Measurements from ENCODE around the gene MAPK8.

Gene MAPK8

DNA sequence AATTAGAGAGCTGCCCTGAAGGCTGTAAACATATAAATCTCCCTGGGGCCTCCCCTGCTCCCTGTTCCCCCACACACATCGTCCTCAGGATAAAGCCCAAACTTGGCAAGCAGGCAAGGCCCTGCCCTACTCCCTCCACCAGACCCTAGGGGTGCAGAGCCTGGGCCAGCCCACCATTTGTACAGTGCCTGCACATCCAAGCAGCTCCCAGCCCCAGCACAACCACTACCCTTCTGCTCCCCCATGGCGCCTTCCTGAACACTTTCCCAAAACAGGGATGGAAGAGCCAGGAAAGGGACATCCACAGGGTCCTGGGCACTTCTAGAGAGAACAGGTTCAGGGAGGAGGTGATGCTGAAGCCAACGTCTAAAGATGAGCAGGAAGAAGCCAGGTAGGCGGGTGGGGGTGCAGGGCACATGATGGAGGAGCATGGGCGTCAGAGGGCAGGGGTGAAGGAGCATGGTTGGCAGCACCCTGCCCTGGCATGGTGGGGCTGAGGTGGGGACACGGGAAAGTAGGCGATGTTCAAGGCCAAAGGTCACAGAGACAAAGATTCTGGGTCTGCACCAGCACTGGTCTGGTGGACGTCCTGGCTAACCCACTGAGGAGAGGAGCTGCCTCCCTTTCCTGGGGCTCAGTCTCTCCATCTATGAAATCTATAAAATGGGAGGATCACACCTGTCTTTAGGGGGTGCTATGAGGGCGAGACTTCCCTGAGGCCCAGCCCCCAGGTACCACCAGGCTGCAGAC lies 157.8 kb downstream of the MAPK8 start:
- TF ChIP-seq, protein P1, sequence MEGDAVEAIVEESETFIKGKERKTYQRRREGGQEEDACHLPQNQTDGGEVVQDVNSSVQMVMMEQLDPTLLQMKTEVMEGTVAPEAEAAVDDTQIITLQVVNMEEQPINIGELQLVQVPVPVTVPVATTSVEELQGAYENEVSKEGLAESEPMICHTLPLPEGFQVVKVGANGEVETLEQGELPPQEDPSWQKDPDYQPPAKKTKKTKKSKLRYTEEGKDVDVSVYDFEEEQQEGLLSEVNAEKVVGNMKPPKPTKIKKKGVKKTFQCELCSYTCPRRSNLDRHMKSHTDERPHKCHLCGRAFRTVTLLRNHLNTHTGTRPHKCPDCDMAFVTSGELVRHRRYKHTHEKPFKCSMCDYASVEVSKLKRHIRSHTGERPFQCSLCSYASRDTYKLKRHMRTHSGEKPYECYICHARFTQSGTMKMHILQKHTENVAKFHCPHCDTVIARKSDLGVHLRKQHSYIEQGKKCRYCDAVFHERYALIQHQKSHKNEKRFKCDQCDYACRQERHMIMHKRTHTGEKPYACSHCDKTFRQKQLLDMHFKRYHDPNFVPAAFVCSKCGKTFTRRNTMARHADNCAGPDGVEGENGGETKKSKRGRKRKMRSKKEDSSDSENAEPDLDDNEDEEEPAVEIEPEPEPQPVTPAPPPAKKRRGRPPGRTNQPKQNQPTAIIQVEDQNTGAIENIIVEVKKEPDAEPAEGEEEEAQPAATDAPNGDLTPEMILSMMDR (conservative IDR thresholded peaks at IDR 0.05; ENCODE audit: low read depth, low read length) = no peak
- Histone ChIP-seq H3K4me1 (ENCODE audit: low read depth, poor library complexity, severe bottlenecking) (no peaks in the 10 kb centered on the region), H3K79me2 (ENCODE audit: insufficient read depth, low read depth) (no peaks in the 10 kb centered on the region), H4K20me1 (ENCODE audit: insufficient read depth) (no peaks in the 10 kb centered on the region), H3K27ac (no peak overlapping the region), H3K36me3 (ENCODE audit: insufficient read depth) (no peaks in the 10 kb centered on the region), H3K27me3 (ENCODE audit: insufficient read depth, low read depth) (no peaks in the 10 kb centered on the region), H2AFZ (ENCODE audit: low read depth) (no peak overlapping the region), H3K4me2 (no peak overlapping the region), H3K4me3 (IDR thresholded peaks at IDR 0.05; ENCODE audit: insufficient read depth, low read depth, low read length) (no peak overlapping the region), H3K9ac (no peak overlapping the region)

DNA sequence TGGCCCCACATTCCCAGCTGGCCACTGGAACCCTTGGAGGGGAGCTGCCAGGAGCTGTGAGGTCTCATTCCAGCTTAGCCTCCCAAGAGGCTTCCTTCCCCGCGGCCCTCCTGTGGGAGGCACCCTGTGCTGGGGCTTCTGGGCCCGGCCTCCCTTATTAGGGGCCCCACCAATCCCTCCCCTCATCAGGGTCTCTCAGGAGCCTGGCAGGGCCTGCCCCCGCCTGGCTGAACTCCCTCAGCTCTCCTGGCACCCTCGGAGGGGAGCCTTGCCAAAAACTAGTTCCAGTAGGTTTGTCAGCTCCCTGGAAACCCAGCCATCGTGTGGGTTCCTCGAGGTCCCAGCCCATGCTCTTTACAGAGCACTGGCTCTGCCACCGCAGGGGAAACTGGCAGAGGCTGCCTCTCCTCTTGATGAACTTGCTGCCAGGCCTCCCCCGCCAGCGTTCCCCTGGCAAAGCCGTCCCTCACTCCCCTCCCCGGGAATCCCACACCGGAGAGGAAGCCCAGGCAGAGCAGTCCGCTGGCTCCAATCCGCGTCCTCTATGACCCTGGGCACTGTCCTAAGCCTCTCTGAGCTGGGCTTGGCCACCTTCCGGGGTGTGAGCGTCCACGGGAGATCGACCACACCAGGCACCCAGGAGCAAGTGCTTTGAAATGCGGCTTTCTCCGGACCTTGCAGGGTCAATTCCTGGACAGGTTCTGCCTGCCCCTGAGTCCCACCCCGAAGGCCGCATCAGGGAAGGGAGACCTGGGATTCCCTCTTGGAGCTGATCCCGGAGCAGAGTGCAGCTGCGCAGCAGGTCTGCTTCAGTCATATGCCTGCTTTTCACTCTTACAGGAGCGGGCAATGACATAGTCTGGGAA lies 158.6 kb downstream of the MAPK8 start:
- Histone ChIP-seq H3K4me3 (IDR thresholded peaks at IDR 0.05; ENCODE audit: insufficient read depth, low read depth, low read length) (no peak overlapping the region), H3K27me3 (ENCODE audit: insufficient read depth, low read depth) (no peaks in the 10 kb centered on the region), H3K9ac (no peak overlapping the region), H2AFZ (ENCODE audit: low read depth) (no peak overlapping the region), H3K27ac (no peak overlapping the region), H3K79me2 (ENCODE audit: insufficient read depth, low read depth) (no peaks in the 10 kb centered on the region), H4K20me1 (ENCODE audit: insufficient read depth) (no peaks in the 10 kb centered on the region), H3K4me1 (ENCODE audit: low read depth, poor library complexity, severe bottlenecking) (no peaks in the 10 kb centered on the region), H3K36me3 (ENCODE audit: insufficient read depth) (no peaks in the 10 kb centered on the region), H3K4me2 (no peak overlapping the region)
- TF ChIP-seq, protein P1 (conservative IDR thresholded peaks at IDR 0.05; ENCODE audit: low read depth, low read length) = no peak

DNA sequence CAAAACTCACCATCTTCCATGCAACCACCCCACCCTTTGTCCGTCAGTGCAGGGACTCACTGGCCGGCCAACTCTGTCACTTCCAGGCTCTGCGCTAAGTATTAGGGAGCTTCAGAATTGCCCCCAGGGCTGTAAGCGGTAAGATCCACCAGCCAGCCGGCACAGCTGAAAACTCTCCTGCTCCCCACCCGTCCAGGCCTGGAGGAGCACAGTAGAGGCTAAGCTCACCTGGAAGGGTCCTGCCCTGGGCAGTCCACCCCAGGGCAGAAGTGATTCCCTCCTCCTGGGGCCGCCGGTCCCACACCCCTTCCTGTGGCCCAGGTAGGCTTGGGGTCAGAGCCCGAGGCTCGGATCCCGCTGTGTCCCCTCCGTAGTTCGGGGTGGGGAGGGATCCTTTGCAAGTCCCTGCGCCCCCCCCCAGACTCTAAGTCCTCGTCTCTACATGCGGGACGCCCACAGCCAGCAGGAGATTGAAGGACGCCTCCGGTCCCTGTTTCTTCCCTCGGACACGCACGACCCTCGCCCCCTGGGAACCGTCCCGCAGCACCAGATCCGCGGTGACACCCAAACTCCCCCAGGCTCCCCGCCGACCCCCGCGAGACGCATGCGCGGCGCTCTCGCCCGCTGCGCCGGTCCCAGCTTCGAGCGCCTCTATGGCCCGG lies 159.5 kb downstream of the MAPK8 start:
- no peak overlapping the region for H3K4me2 ChIP-seq
- H3K9ac ChIP-seq = no peak overlapping the region
- H3K4me3 ChIP-seq (IDR thresholded peaks at IDR 0.05; ENCODE audit: insufficient read depth, low read depth, low read length) = no peak overlapping the region
- no peaks in the 10 kb centered on the region for H3K36me3 ChIP-seq (ENCODE audit: insufficient read depth)
- H3K4me1 ChIP-seq (ENCODE audit: low read depth, poor library complexity, severe bottlenecking) = no peaks in the 10 kb centered on the region
- no peaks in the 10 kb centered on the region for H4K20me1 ChIP-seq (ENCODE audit: insufficient read depth)
- no peaks in the 10 kb centered on the region for H3K79me2 ChIP-seq (ENCODE audit: insufficient read depth, low read depth)
- no peak overlapping the region for H2AFZ ChIP-seq (ENCODE audit: low read depth)
- H3K27me3 ChIP-seq (ENCODE audit: insufficient read depth, low read depth) = no peaks in the 10 kb centered on the region
- no peak overlapping the region for H3K27ac ChIP-seq
- TF ChIP-seq, protein P1 (conservative IDR thresholded peaks at IDR 0.05; ENCODE audit: low read depth, low read length) = no peak

DNA sequence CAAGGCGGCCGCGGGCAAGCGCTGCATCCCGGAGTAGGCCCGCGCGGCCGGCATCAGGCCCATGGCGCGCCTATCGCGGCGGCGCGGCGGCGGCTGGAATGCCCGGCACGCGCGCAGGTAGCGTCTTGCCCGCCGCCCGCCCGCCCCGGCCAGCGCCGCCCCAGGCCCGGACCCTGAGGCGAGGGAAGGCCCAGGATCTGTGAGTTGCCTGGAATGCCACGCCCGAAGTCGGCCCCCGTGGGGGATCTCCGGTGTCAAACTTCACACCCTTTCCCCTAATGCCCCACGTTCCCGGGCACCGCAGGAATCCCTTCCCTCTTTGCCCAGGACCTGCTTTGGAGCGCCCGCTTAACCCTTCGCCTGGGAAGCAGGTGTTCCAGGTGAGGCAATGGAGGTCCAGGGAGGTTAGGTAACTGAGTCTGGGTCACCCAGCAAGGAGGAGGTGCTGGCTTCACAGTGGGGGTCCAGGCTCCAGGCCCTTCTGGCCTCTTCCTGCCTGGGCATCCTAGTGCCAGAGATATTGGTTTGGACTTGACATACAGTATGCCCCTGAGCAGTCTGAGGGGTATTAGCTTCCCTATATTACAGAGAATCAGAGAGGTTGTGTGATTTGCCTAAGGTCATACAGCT lies 160.2 kb downstream of the MAPK8 start:
- no peak overlapping the region for H3K4me2 ChIP-seq
- no peaks in the 10 kb centered on the region for H3K4me1 ChIP-seq (ENCODE audit: low read depth, poor library complexity, severe bottlenecking)
- H3K9ac ChIP-seq = no peak overlapping the region
- TF ChIP-seq, protein P1 (conservative IDR thresholded peaks at IDR 0.05; ENCODE audit: low read depth, low read length) = no peak
- no peaks in the 10 kb centered on the region for H4K20me1 ChIP-seq (ENCODE audit: insufficient read depth)
- no peak overlapping the region for H3K4me3 ChIP-seq (IDR thresholded peaks at IDR 0.05; ENCODE audit: insufficient read depth, low read depth, low read length)
- H3K36me3 ChIP-seq (ENCODE audit: insufficient read depth) = no peaks in the 10 kb centered on the region
- no peak overlapping the region for H3K27ac ChIP-seq
- H2AFZ ChIP-seq (ENCODE audit: low read depth) = no peak overlapping the region
- no peaks in the 10 kb centered on the region for H3K79me2 ChIP-seq (ENCODE audit: insufficient read depth, low read depth)
- H3K27me3 ChIP-seq (ENCODE audit: insufficient read depth, low read depth) = no peaks in the 10 kb centered on the region

Data from KMS-11 (cell line).